Activated CD4-positive, alpha-beta T cell treated with anti-CD3 and anti-CD28 coated beads, Interleukin-2, amount 50 U/mL, for 48 hours (primary cell): ENCODE results near the gene PTHLH.
A peak's percentile ranks its signal among the peaks of the same experiment; 100 is the strongest.

Source experiments
- DNase-seq, 2 experiments: peaks; one replicate each; pipeline ENCODE4 v3.0.0-alpha.2; 2020

Gene PTHLH

GRCh38 chr12:27972721-27973120, at the start of gene PTHLH:
Gene PTHLH (minus strand): TSS chr12:27972733. CDS start chr12:27969494, 3,239 bp downstream.
- DNase-seq, result no peak

GRCh38 chr12:28021704-28022103, 49.2 kb upstream of the PTHLH start:
- no peak for DNase-seq

DNA sequence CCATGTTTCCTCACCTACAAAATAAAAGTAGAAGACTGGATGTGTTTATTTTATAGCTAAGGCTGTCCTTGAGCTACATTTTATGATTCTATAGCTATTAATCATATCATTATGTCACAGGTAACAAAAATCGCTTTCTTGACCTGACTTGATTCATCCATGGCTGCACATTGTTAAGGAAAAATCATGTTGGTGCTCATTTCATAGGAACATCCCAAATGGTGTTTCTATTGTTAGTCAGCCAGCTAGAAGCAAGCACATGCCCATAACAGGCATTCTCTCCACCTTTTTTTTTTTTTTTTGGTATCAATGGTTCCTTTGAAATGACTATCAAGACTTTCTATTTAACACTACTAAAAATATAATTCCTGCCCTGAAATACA, 45.3 kb upstream of the PTHLH start:
- no peak for DNase-seq

GRCh38 chr12:28017126-28017872, 44.8 kb upstream of the PTHLH start:
- DNase-seq, result no peak

DNA sequence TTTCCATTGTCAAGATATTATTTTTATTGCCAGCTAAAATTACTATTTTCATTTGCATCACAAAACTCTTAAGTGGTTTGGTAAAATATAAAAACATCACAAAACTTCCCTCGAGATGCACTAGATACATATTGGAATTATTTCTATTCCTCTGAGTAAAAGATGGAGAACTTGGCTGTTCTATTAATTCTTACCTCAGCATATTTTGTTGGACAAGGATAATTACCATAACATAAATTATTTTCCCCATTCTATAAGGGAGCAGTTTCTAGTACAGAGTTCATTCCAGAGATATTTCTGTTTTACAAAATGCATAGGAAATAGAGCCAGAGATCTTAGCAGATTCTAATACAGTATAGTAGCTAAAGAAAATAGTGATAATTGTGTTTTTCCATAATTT, 42.6 kb upstream of the PTHLH start:
- DNase-seq, result no peak

DNA sequence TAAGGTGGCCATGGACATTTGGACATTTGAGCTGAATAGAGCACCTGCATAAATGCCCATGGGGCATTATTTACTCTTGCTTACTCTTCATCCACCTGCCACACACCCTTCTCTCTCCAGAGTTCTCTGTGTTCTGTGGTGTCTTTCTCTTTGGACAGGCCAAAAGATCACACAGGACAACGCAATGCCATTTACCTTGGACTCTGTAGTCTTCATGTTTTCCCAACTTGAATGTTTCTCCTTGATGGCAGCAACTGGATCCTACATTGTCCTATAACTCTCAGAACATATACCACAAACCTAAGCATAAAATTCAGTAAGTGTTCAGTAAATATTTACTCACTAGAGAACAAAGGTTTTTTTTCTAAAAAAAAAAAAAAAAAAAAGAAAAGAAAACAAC, 41.7 kb upstream of the PTHLH start:
- DNase-seq, result no peak

DNA sequence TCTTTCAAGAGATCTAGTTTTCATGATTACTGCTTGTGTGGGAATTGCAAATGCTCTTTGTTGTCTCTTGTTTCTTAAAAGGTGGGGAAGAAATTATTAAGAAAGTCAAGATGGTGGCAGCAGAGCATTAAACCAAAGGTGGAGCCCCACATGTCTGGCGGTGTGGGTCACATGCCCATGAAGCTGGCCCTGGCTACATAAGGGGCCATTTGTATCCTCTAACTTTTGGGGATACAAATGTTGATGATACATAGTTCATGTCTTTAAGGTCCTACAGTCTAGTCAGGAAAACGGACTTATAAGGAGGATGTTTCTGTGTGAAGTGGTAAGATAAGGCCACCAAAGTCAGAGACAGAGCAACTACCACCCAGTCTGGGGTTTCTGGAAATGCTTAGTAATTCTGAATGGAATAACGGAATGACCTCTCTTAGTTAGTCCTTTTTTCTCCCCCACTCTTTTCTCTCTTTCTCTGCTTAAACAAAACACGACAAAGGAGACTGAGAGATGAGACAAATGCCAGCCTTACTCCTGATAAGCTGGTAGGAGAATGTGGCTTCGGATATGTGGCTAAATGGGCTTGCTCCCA, 39.9 kb upstream of the PTHLH start:
- no peak for DNase-seq

GRCh38 chr12:28010036-28010435, 37.5 kb upstream of the PTHLH start:
- no peak for DNase-seq

- no peak for DNase-seq
Measured at GRCh38 chr12:27999970-28000369, 27.4 kb upstream of the PTHLH start.

GRCh38 chr12:27999521-27999920, 27.0 kb upstream of the PTHLH start:
- no peak for DNase-seq

DNA sequence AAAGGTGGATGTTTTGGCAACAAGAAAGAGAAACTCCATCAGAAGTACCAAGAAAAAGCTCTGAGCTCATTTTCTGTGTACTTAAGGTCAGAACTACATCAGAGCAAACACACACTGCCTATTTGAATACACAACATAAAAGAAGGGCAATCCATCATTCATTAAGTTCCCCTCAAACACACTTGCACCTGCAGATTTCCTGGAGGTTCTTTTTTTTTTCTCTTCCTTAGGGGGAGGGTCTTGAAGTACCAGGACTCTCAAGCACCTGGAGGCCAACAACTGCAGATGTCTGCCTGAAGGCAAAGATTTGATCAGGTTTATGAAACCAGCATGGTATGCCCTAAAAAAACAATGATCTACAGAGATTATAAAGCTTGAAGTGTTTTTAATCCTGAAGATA, 26.1 kb upstream of the PTHLH start:
- DNase-seq, result no peak

DNA sequence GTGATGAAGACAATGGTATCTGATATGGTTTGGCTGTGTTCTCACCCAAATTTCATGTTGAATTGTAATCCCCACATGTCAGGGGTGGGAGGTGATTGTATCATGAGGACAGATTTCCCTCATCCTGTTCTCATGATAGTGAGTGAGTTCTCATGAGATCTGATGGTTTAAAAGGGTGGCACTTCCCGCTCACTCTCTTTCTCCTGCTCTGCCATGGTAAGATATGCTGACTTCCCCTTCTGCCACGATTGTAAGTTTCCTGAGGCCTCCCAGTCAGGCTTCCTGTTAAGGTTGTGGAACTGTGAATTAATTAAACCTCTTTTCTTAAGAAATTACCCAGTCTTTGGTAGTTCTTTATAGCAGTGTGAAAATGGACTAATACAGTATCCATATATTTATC, 25.6 kb upstream of the PTHLH start:
- DNase-seq, result no peak

DNA sequence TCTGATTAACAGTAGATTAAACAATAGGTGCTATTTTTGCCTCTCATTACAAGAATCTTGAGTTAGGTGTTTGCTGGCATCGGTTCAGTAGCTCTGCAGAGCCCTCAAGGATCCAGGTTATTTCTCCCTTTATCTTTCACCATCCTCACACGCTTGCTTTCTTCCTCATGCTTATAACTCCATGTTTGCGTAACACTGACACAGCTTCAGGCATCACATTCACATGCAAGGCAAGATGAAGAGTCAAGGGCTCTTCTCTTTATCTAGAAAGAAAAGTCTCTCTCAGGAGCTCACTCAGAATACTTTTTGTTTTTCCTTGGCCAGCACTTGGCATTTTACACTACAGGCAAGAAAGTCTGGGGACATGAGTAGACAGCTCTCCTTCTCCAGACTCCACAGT, 24.2 kb upstream of the PTHLH start:
- DNase-seq, result no peak

GRCh38 chr12:27995406-27995805, 22.9 kb upstream of the PTHLH start:
- DNase-seq, result no peak

DNA sequence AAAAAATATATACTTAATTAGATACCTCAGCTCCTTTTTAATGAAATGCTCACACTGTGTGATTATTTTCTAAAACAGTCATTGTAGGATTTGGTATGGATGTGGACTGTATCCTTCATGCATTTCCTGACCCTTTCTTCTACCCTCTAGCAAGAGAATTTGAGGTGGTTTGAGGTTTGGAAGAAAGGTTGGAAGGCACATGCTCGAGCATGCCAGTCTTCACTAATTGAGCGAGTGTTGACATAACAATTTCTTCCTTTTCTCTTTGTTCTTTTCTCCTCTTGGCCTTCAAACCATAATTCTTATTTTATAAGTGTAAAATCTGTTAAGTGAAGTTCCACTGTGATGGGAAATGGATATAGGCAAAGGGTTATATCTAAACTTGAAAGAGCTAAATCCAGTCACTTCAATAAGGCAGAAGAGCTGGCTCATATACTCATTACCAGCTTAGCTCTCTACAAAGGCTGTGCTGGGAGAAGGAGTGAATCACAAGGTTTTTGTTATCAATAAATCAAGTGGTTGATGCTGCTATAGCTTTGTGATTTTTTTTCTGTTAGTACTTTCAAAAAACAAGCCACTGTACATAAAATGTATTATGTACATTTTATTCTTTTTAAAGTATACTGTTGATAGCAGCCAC, 16.2 kb upstream of the PTHLH start:
- no peak for DNase-seq

DNA sequence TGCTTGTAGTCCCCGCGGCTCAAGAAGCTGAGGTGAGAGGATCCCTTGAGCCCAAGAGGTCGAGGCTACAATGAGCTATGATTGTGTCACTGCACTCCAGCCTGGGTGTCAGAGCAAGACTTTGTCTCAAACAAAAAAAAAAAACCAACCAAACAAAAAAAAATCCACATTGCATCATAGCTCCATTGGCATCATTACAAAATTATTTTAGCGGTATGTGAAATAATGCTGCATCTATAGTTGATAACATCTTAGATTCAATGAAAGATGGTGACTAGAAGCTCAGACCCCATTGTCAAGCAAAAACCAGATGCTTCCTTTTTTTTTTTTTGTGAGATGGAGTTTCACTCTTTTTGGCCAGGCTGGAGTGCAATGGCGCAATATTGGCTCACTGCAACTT, 14.8 kb upstream of the PTHLH start:
- DNase-seq, result no peak

DNA sequence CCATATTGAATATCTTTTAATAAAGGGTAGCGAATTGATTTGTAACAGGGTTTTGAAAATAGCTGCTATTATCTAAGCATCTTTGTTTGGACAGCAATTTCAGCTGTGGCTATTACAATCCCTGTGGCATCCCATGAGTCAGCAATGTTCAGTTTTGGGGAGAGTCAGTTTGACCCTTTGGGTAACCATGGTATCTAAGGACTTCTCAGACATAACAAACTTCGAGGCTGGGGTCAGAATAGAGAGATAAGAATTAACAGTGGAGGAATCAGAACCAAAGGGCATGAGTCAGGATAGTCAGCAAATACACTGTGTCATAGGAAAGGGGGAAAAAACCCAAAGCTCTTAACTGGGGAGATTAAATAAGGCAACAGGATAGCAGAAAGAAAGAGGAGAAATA, 11.7 kb upstream of the PTHLH start:
- no peak for DNase-seq

- no peak for DNase-seq
Measured at GRCh38 chr12:27982951-27983350, 10.4 kb upstream of the PTHLH start.

DNA sequence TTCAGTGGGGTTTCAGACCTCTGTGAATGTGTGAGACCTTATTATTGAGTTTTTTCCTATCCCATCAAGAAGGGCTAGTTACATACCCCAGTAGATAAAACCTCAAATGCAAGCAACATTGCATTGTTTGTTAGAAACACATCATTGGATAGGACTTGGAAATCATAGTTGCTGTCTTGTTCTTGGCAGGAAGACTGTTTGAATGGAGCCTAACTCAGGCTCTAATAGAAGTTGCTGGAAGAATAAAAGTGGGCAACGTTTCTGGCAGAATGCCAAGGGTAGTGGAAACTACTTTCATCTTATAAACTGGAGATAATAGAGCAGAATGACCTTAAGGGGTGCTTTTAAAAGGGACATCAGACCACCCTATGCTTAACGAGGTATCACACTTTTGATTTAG, 9.9 kb upstream of the PTHLH start:
- no peak for DNase-seq

- no peak for DNase-seq
Measured at GRCh38 chr12:27981874-27982273, 9.3 kb upstream of the PTHLH start.

DNA sequence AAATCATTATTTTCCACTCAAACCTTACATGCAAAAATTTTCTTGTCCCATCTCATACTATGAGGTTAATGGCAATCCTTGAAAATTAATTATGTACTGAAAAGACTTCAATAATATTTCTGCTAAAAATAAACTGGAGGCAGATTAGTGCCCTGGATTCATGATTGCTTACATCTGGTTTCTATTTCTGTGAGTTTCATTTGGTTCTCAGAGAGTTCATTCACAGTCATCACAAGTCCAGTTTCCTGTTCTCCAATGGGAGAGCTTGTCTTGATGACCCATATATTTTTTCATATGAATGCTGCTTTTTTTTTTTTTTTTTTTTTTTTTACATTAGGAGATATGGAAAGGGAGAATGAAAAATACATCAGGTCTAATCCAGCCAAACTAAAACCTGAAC, 6.6 kb upstream of the PTHLH start:
- no peak for DNase-seq

GRCh38 chr12:27975222-27976136, 2.9 kb upstream of the PTHLH start:
- DNase-seq, result peak in 1 of 2 experiments; percentile 30

GRCh38 chr12:27974735-27975221, 2.2 kb upstream of the PTHLH start:
- DNase-seq, result no peak
